Progenitor cell of endocrine pancreas (in vitro differentiated cells): Measurements from ENCODE around the gene NEGR1. TPM values are rescaled to one million over a fixed set of nuclear protein-coding genes. Genes with fewer than 3 reads are reported as not detected.

Source experiments
- DNase-seq: peaks from one replicate; pipeline ENCODE4 v3.0.0; 2021; ENCODE audit warnings: low spot score; ENCODE audit not compliant: unreplicated experiment
- H3K27ac Mint-ChIP-seq: 2 replicates; pipeline ENCODE4 v1.8.0; 2021; ENCODE audit warnings: mild to moderate bottlenecking, moderate library complexity, mixed read lengths
- H3K27me3 Mint-ChIP-seq: 2 replicates; pipeline ENCODE4 v1.8.0; 2021; ENCODE audit warnings: mixed read lengths
- H3K36me3 Mint-ChIP-seq: 2 replicates; pipeline ENCODE4 v1.8.0; 2022; ENCODE audit warnings: mixed read lengths; ENCODE audit not compliant: insufficient read depth
- H3K4me1 Mint-ChIP-seq: 2 replicates; pipeline ENCODE4 v1.8.0; 2021; ENCODE audit warnings: low read depth, mixed read lengths
- H3K4me3 Mint-ChIP-seq: 2 replicates; pipeline ENCODE4 v1.8.0; 2021; ENCODE audit warnings: low read depth, mild to moderate bottlenecking, moderate library complexity, mixed read lengths
- H3K9me3 Mint-ChIP-seq: 2 replicates; pipeline ENCODE4 v1.8.0; 2021; ENCODE audit warnings: low read depth, mixed read lengths
- total RNA-seq: library from RNA; stranded (reverse); gene quantifications from 2 replicates; pipeline ENCODE4 v1.2.1, GENCODE V29; 2021
- TF ChIP-seq, protein P1 (sequence below): fragments of 200-600 bp; sonication (generic); IDR thresholded peaks from one replicate; pipeline ENCODE4 v1.5.0; 2021; ENCODE audit warnings: antibody characterized with exemption, mild to moderate bottlenecking; ENCODE audit not compliant: unreplicated experiment

The NEGR1 gene
- total RNA-seq, 1 donor from 2014 or later = 3.1 TPM

GRCh38 chr1:71577451-71578131 lies 704.7 kb downstream of the NEGR1 start:
- TF ChIP-seq, protein P1, sequence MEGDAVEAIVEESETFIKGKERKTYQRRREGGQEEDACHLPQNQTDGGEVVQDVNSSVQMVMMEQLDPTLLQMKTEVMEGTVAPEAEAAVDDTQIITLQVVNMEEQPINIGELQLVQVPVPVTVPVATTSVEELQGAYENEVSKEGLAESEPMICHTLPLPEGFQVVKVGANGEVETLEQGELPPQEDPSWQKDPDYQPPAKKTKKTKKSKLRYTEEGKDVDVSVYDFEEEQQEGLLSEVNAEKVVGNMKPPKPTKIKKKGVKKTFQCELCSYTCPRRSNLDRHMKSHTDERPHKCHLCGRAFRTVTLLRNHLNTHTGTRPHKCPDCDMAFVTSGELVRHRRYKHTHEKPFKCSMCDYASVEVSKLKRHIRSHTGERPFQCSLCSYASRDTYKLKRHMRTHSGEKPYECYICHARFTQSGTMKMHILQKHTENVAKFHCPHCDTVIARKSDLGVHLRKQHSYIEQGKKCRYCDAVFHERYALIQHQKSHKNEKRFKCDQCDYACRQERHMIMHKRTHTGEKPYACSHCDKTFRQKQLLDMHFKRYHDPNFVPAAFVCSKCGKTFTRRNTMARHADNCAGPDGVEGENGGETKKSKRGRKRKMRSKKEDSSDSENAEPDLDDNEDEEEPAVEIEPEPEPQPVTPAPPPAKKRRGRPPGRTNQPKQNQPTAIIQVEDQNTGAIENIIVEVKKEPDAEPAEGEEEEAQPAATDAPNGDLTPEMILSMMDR = no peak
- no peak for DNase-seq
- H3K4me3 Mint-ChIP-seq = no peak overlapping the region
- H3K27ac Mint-ChIP-seq = no peak overlapping the region
- H3K9me3 Mint-ChIP-seq = no peaks in the 10 kb centered on the region
- H3K27me3 Mint-ChIP-seq = no peaks in the 10 kb centered on the region
- H3K36me3 Mint-ChIP-seq = no peaks in the 10 kb centered on the region
- H3K4me1 Mint-ChIP-seq = peaks cover 6% of the 10 kb centered on the region

DNA sequence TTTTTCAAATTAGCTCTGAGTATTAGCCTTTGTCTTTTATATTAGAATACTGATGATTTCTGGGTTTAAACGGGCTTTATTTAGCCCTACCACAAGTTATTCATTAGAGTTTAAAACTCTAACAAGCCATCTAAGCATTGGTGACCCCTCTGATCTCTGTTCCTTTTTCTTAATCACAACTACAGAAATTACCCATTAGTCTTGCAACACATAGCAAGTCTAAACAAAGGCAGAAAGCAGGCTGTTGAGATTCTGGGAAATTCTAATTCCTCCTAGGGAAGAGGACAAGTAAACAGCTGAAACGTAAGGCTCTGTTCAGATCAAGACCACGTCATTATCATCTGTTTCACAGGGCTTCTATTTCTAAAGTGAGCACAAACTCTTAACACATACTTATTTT lies 710.3 kb downstream of the NEGR1 start:
- Mint-ChIP-seq H3K4me3 (no peak overlapping the region), H3K36me3 (no peaks in the 10 kb centered on the region), H3K27ac (no peak overlapping the region), H3K27me3 (no peaks in the 10 kb centered on the region), H3K9me3 (no peaks in the 10 kb centered on the region), H3K4me1 (no peaks in the 10 kb centered on the region)
- DNase-seq = no peak
- TF ChIP-seq, protein P1 = no peak

DNA sequence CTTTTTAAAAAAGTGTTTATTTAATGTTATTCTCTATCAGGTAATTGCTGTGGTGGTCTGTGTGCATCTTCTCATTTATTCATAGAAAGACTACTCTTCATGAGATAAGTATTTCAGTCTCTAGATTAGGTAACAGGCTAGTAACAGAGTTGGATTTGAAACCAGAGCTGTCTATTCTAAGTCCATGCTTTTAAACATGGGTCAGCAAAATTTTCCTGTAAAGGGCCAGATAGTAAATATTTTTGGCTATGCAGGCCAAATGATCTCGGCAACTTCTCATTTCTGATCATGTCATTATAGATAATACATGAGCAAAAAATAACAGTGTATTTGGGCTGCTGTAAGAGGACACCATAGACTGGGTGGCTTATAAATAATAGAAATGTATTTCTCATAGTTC lies 715.9 kb downstream of the NEGR1 start:
- no peak for DNase-seq
- Mint-ChIP-seq H3K27ac (no peak overlapping the region), H3K9me3 (no peaks in the 10 kb centered on the region), H3K4me3 (no peak overlapping the region), H3K27me3 (no peaks in the 10 kb centered on the region), H3K4me1 (no peaks in the 10 kb centered on the region), H3K36me3 (no peaks in the 10 kb centered on the region)
- TF ChIP-seq, protein P1 = no peak

- no peaks in the 10 kb centered on the region for H3K4me1 Mint-ChIP-seq
- H3K36me3 Mint-ChIP-seq = no peaks in the 10 kb centered on the region
- H3K9me3 Mint-ChIP-seq = no peaks in the 10 kb centered on the region
- DNase-seq = no peak
- H3K27me3 Mint-ChIP-seq = no peaks in the 10 kb centered on the region
- H3K4me3 Mint-ChIP-seq = no peak overlapping the region
- TF ChIP-seq, protein P1 = no peak
- H3K27ac Mint-ChIP-seq = no peak overlapping the region
Observed at GRCh38 chr1:71565831-71566230, 716.5 kb downstream of the NEGR1 start.

GRCh38 chr1:71565262-71565661 lies 717.1 kb downstream of the NEGR1 start:
- Mint-ChIP-seq H3K4me1 (no peaks in the 10 kb centered on the region), H3K4me3 (no peak overlapping the region), H3K9me3 (no peaks in the 10 kb centered on the region), H3K27ac (no peak overlapping the region), H3K36me3 (no peaks in the 10 kb centered on the region), H3K27me3 (no peaks in the 10 kb centered on the region)
- TF ChIP-seq, protein P1 = no peak
- DNase-seq = no peak
